Left lung (tissue), 10 donors: ENCODE measurements around the gene SNURF. TPM values are rescaled to one million over a fixed set of nuclear protein-coding genes. Genes with fewer than 3 reads are reported as not detected.
"Not testable (repeated sequence)": the region's sequence is repeated elsewhere in the genome, so short reads cannot be mapped to it uniquely, and the experiment has no call there.

Source experiments
- ATAC-seq: fragments of 200-7000 bp; cut with Tn5 transposase; one replicate; pipeline ENCODE4 v1.9.1; 2020; ENCODE audit warnings: moderate library complexity
- DNase-seq, 4 donors: peaks; one replicate each; pipeline ENCODE4 v3.0.0-alpha.2; 2013 to 2020
- H3K27ac ChIP-seq, 2 donors: fragments of 200-600 bp; sonication (generic) in 1 of 2; one replicate each; pipeline versions ENCODE4 v1.5.0 to v1.8.0; 2020 to 2021
- H3K27me3 ChIP-seq, 2 donors: fragments of 200-600 bp; sonication (generic) in 1 of 2; one replicate each; pipeline versions ENCODE4 v1.5.0 to v1.8.0; 2020 to 2021
- H3K36me3 ChIP-seq, 2 donors: fragments of 200-600 bp; sonication (generic) in 1 of 2; one replicate each; pipeline versions ENCODE4 v1.5.0 to v1.8.0; 2020 to 2021
- H3K4me1 ChIP-seq, 2 donors: fragments of 200-600 bp; one replicate each; pipeline ENCODE4 v1.8.0; 2021
- H3K4me3 ChIP-seq, 2 donors: fragments of 200-600 bp; sonication (generic) in 1 of 2; one replicate each; pipeline versions ENCODE4 v1.5.0 to v1.8.0; 2020 to 2021; ENCODE audit warnings: mild to moderate bottlenecking in 1 of 2
- H3K9me3 ChIP-seq, 2 donors: fragments of 200-600 bp; sonication (generic) in 1 of 2; one replicate each; pipeline versions ENCODE4 v1.5.0 to v1.8.0; 2020 to 2021
- CTCF ChIP-seq, 2 donors: fragments of 200-600 bp; sonication (generic) in 1 of 2; IDR thresholded peaks; one replicate each; pipeline versions ENCODE4 v1.5.0 to v1.8.0; 2021; ENCODE audit warnings: antibody characterized with exemption in 2 of 2
- intact Hi-C, 2 donors: fragments of 100-400 bp; cut with DNase I; formaldehyde crosslinking; loops; one replicate each; pipeline versions ENCODE4 v1.11.2 to v1.14.2; 2022
- polyA plus RNA-seq, 6 donors: library from polyadenylated mRNA; unstranded; fragments of 120-200 nt; gene quantifications; one replicate each; pipeline ENCODE4 v1.2.1, GENCODE V29; 2013; ENCODE audit not compliant: insufficient read length in 6 of 6
- total RNA-seq, 2 donors: library from RNA; stranded (reverse); fragmentation: NEBNext Ultra II Directional; extraction: Animal tissue kit (Norgen Biotek cat#: 25700); gene quantifications; one replicate each; pipeline ENCODE4 v1.2.1, GENCODE V29; 2021
- donor health status: DM: no; HTN: yes; CAD: no.
- donor health status: DM: no; HTN: no; CAD: no.

The SNURF gene
- total and polyA plus RNA-seq, 8 donors = 6.6 to 37.2 (median 28.5) TPM

DNA sequence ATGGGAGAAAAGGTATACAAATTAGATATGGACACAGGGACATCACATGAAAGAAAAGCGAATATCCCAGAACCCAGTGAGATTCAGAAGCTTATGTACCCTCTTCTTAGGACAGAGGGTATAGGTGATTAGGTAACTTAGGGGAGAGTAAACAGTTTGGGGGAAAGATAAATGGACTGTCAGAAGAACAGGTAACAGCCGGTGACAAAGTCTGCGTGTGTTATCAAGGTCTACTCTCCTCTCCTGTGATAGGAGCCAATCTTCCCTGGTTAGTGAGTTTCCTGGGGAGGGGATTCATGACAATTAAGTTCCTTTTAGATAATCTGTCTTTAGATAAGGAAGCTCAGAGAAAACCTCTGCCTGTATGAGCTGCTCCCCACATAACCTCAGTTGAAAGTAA is 30.6 kb upstream of the SNURF start:
- no peaks in the 10 kb centered on the region for H3K36me3 ChIP-seq
- H3K4me3 ChIP-seq = no peak overlapping the region
- DNase-seq (no peak), ATAC-seq (no peak)
- TF ChIP-seq CTCF (IDR thresholded peaks at IDR 0.05) = no peak
- H3K27me3 ChIP-seq = no peaks in the 10 kb centered on the region
- no peaks in the 10 kb centered on the region for H3K4me1 ChIP-seq
- intact Hi-C loops = no loop called here
- peaks cover 0 to 11% of the 10 kb centered on the region in 2 donors for H3K9me3 ChIP-seq
- H3K27ac ChIP-seq = no peak overlapping the region

DNA sequence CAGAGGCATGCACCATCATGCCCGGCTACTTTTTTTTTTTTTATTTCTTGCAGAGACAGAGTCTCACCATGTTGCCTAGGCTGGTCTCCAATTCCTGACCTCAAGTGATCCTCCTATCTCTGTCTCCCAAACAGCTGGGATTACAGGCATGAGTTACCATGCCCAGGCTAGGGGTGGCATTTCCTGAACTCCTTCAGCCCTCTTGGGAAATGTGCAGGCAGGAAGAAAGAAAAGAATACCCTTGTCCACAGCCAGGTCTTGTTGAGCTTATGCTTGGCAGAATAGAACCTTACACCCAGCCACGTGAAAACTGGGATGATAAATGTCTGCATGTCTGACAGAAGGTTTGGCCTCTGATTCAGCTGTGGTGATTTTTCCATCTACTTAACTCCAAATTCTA is 30.2 kb upstream of the SNURF start:
- Histone ChIP-seq H3K4me1 (no peaks in the 10 kb centered on the region), H3K27ac (no peak overlapping the region), H3K36me3 (no peaks in the 10 kb centered on the region), H3K27me3 (no peaks in the 10 kb centered on the region), H3K9me3 (peaks cover 0 to 9% of the 10 kb centered on the region in 2 donors), H3K4me3 (no peak overlapping the region)
- ATAC-seq (no peak), DNase-seq (no peak)
- no peak for TF ChIP-seq CTCF (IDR thresholded peaks at IDR 0.05)
- intact Hi-C loops = no loop called here

GRCh38 chr15:24931874-24932732 is 22.7 kb upstream of the SNURF start:
- ATAC-seq, H3K4me3 ChIP-seq, intact Hi-C loops, DNase-seq, H3K27ac ChIP-seq, H3K4me1 ChIP-seq, H3K36me3 ChIP-seq, H3K27me3 ChIP-seq: not testable (repeated sequence)
- H3K9me3 ChIP-seq = peaks cover 0 to 13% of the 10 kb centered on the region in 2 donors

- TF ChIP-seq CTCF (IDR thresholded peaks at IDR 0.05) = no peak
- no peaks in the 10 kb centered on the region for H3K36me3 ChIP-seq
- no peaks in the 10 kb centered on the region for H3K27me3 ChIP-seq
- no peak for ATAC-seq
- intact Hi-C loops = no loop called here
- H3K4me1 ChIP-seq = no peaks in the 10 kb centered on the region
- DNase-seq = no peak
- H3K27ac ChIP-seq = no peak overlapping the region
- H3K9me3 ChIP-seq = peaks cover 0 to 19% of the 10 kb centered on the region in 2 donors
- no peak overlapping the region for H3K4me3 ChIP-seq
Measured at GRCh38 chr15:24933716-24934115, 21.1 kb upstream of the SNURF start.

GRCh38 chr15:24938224-24938623 is 16.6 kb upstream of the SNURF start:
- peaks cover 0 to 13% of the 10 kb centered on the region in 2 donors for H3K9me3 ChIP-seq
- H3K27ac ChIP-seq, H3K4me1 ChIP-seq, ATAC-seq, H3K27me3 ChIP-seq, DNase-seq, intact Hi-C loops, H3K36me3 ChIP-seq, H3K4me3 ChIP-seq: not testable (repeated sequence)

- DNase-seq (no peak), ATAC-seq (no peak)
- Histone ChIP-seq H3K4me3 (no peak overlapping the region), H3K4me1 (no peaks in the 10 kb centered on the region), H3K27ac (no peak overlapping the region), H3K36me3 (no peaks in the 10 kb centered on the region), H3K27me3 (no peaks in the 10 kb centered on the region), H3K9me3 (peaks cover 0 to 19% of the 10 kb centered on the region in 2 donors)
- TF ChIP-seq CTCF (IDR thresholded peaks at IDR 0.05) = no peak
- intact Hi-C loops = no loop called here
Measured at GRCh38 chr15:24940236-24940635, 14.6 kb upstream of the SNURF start.
